BE2C (cell line): ENCODE measurements around the gene PPP1R26.

Experiments used
- DNase-seq: peaks from one replicate; pipeline ENCODE4 v3.0.0-alpha.2; 2020
- H3K27me3 ChIP-seq: fragments of 250-450 bp; sonication (Bioruptor Pico); 2 replicates; pipeline ENCODE4 v1.5.1; 2020; ENCODE audit warnings: mild to moderate bottlenecking
- H3K36me3 ChIP-seq: fragments of 250-450 bp; sonication (Bioruptor Pico); 2 replicates; pipeline ENCODE4 v1.5.1; 2020; ENCODE audit warnings: mild to moderate bottlenecking
- H3K4me1 ChIP-seq: fragments of 250-450 bp; sonication (Bioruptor Pico); 2 replicates; pipeline ENCODE4 v1.5.1; 2020
- H3K4me3 ChIP-seq: 2 replicates; pipeline ENCODE4 v1.5.1; 2011; ENCODE audit warnings: low read depth, low read length
- H3K9me3 ChIP-seq: fragments of 250-450 bp; sonication (Bioruptor Pico); 2 replicates; pipeline ENCODE4 v1.5.1; 2020
- TF ChIP-seq, protein P1 (sequence below): IDR thresholded peaks from 2 replicates; pipeline ENCODE4 v1.5.1; 2012; ENCODE audit warnings: mild to moderate bottlenecking, low read depth, low read length

PPP1R26 gene

GRCh38 chr9:135486267-135487065, 6.9 kb downstream of the PPP1R26 start:
- no peaks in the 10 kb centered on the region for H3K27me3 ChIP-seq
- no peaks in the 10 kb centered on the region for H3K9me3 ChIP-seq
- no peak overlapping the region for H3K4me3 ChIP-seq
- H3K36me3 ChIP-seq, result no peaks in the 10 kb centered on the region
- DNase-seq, result no peak
- TF ChIP-seq, protein P1, sequence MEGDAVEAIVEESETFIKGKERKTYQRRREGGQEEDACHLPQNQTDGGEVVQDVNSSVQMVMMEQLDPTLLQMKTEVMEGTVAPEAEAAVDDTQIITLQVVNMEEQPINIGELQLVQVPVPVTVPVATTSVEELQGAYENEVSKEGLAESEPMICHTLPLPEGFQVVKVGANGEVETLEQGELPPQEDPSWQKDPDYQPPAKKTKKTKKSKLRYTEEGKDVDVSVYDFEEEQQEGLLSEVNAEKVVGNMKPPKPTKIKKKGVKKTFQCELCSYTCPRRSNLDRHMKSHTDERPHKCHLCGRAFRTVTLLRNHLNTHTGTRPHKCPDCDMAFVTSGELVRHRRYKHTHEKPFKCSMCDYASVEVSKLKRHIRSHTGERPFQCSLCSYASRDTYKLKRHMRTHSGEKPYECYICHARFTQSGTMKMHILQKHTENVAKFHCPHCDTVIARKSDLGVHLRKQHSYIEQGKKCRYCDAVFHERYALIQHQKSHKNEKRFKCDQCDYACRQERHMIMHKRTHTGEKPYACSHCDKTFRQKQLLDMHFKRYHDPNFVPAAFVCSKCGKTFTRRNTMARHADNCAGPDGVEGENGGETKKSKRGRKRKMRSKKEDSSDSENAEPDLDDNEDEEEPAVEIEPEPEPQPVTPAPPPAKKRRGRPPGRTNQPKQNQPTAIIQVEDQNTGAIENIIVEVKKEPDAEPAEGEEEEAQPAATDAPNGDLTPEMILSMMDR, result no peak
- H3K4me1 ChIP-seq, result no peaks in the 10 kb centered on the region

DNA sequence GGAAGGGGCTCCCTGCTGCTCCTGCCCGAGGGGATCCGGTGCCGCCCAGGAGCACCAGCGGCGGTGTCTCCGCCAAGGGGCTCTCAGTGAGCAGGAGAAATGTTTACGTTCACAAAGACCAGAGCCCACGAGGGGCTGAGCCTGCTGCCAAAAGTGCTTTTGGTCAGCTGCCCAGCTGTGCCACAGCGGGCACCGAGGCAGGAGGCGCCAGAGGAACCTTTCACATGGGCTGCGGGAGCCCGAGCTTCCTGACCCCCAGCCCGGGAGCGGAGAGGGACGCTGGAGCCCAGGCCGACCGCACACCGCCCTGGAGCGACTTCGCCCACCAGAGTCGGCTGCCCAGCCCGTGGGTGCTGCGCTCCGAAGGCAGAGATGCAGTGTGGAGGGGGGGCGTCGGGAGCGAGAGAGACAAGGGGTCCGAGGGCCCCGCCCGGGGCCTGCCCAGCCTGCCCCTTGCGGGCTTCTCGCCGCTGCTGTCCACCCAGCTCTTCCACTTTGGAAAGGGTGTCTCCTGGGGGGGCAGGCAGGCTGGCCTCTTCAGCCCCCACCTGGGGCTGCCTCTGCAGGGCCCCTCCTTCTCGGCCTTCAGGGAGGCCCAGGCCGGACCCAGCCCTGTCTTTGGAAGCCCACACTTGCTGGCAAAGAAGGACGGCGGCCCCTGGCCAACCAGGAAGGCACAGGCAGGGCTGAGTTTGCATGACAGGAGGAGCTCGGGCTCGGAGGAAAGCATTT, 7.9 kb downstream of the PPP1R26 start:
- no peaks in the 10 kb centered on the region for H3K4me1 ChIP-seq
- H3K36me3 ChIP-seq, result no peaks in the 10 kb centered on the region
- TF ChIP-seq, protein P1, result no peak
- DNase-seq, result no peak
- no peaks in the 10 kb centered on the region for H3K27me3 ChIP-seq
- no peak overlapping the region for H3K4me3 ChIP-seq
- no peaks in the 10 kb centered on the region for H3K9me3 ChIP-seq

DNA sequence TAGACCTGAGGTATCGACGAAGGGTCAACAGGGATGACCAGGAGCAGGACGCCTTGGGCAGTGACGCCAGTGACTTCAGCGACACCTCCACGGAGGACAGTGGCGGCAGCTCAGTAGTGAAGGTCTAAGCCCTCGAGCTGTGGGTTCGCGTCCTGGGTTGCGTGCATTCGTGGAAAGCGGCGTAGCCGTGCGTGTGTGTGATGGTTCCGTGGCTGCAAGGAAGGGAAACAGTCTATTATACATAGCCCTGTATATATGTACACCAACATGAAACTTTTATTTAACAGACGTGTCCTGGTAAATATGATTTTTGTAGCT, 8.4 kb downstream of the PPP1R26 start:
- TF ChIP-seq, protein P1, result no peak
- no peak for DNase-seq
- Histone ChIP-seq H3K9me3 (no peaks in the 10 kb centered on the region), H3K27me3 (no peaks in the 10 kb centered on the region), H3K4me3 (no peak overlapping the region), H3K4me1 (no peaks in the 10 kb centered on the region), H3K36me3 (no peaks in the 10 kb centered on the region)

DNA sequence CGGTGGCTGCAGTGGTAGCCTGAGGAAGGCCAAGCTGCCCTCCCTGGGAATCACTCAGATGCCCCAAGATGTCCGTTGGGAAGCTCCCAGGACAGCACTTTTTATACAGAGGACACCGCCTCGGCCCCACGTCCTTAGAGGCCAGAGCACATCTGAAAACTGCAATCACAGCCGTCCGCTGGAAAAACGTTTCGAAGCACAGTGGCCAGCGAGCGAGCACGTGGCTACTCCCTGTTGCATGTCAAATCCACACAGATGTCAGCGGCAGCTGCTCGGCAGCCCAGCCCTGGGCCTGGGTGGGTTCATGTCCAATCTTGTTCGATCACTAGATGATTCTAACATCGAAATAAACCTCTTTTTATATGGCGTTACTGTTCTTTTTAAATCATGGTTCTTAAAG, 8.9 kb downstream of the PPP1R26 start:
- H3K4me1 ChIP-seq, result no peaks in the 10 kb centered on the region
- no peaks in the 10 kb centered on the region for H3K9me3 ChIP-seq
- no peaks in the 10 kb centered on the region for H3K36me3 ChIP-seq
- no peak overlapping the region for H3K4me3 ChIP-seq
- TF ChIP-seq, protein P1, result no peak
- H3K27me3 ChIP-seq, result no peaks in the 10 kb centered on the region
- DNase-seq, result no peak

- Histone ChIP-seq H3K9me3 (no peaks in the 10 kb centered on the region), H3K4me1 (no peaks in the 10 kb centered on the region), H3K27me3 (no peaks in the 10 kb centered on the region), H3K4me3 (no peak overlapping the region), H3K36me3 (no peaks in the 10 kb centered on the region)
- DNase-seq, result no peak
- TF ChIP-seq, protein P1, result no peak
These were observed 9.8 kb downstream of the PPP1R26 start for GRCh38 chr9:135489188-135489906.
